ENCODE measurements around the gene SLC31A1. TPM values are rescaled to one million over a fixed set of nuclear protein-coding genes. Genes with fewer than 3 reads are reported as not detected.

The SLC31A1 gene
- total and polyA plus RNA-seq, 2 donors (not counting 1 experiment from before 2014, with no cell fraction given) = 1.1 to 3.2 TPM

GRCh38 chr9:113177251-113177650 lies 44.1 kb upstream of the SLC31A1 start:
- H3K4me2 ChIP-seq (replicated peaks; ENCODE audit: low read depth, low read length, poor library complexity, severe bottlenecking) = no peak overlapping the region
- H3K27me3 Mint-ChIP-seq = no peaks in the 10 kb centered on the region
- H3K9me3 Mint-ChIP-seq (ENCODE audit: insufficient read depth) = peaks cover 7% of the 10 kb centered on the region
- no peak overlapping the region for H3K9ac ChIP-seq (ENCODE audit: low read length)
- ATAC-seq (ENCODE audit: low read depth) (no peak), DNase-seq (no peak)
- H3K27me3 ChIP-seq (replicated peaks in 1 of 4; ENCODE audit: control extremely low read depth in 1 of 4, control insufficient read depth in 3 of 4, insufficient read depth in 4 of 4, low read length in 3 of 4) = no peaks in the 10 kb centered on the region
- WGBS (ENCODE audit: insufficient coverage) = no CpG with 5 or more reads among the region's 2 CpGs
- ChIA-PET POLR2A (no interaction called here), CTCF (no interaction called here)
- no peaks in the 10 kb centered on the region for H3K4me1 ChIP-seq (ENCODE audit: control insufficient read depth in 2 of 2, insufficient read depth in 2 of 2, low read length in 2 of 2)
- H4K20me1 ChIP-seq (ENCODE audit: control insufficient read depth, insufficient read depth, low read length, poor library complexity, severe bottlenecking) = no peaks in the 10 kb centered on the region
- TF ChIP-seq, protein P1, sequence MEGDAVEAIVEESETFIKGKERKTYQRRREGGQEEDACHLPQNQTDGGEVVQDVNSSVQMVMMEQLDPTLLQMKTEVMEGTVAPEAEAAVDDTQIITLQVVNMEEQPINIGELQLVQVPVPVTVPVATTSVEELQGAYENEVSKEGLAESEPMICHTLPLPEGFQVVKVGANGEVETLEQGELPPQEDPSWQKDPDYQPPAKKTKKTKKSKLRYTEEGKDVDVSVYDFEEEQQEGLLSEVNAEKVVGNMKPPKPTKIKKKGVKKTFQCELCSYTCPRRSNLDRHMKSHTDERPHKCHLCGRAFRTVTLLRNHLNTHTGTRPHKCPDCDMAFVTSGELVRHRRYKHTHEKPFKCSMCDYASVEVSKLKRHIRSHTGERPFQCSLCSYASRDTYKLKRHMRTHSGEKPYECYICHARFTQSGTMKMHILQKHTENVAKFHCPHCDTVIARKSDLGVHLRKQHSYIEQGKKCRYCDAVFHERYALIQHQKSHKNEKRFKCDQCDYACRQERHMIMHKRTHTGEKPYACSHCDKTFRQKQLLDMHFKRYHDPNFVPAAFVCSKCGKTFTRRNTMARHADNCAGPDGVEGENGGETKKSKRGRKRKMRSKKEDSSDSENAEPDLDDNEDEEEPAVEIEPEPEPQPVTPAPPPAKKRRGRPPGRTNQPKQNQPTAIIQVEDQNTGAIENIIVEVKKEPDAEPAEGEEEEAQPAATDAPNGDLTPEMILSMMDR (IDR thresholded peaks at IDR 0.05) = no peak
- TF ChIP-seq EZH2 (IDR thresholded peaks at IDR 0.05; ENCODE audit: borderline replicate concordance, insufficient read depth, low read depth, low read length, poor library complexity, severe bottlenecking) = no peak
- peaks cover 0 to 2% (median 2%) of the 10 kb centered on the region in 3 donors for H3K9me3 ChIP-seq (ENCODE audit: control extremely low read depth in 1 of 3, control insufficient read depth in 2 of 3, insufficient read depth in 1 of 3, low read length in 2 of 3)
- no peaks in the 10 kb centered on the region for H3K4me1 Mint-ChIP-seq
- H3K4me3 Mint-ChIP-seq = no peak overlapping the region
- no peaks in the 10 kb centered on the region for H3K79me2 ChIP-seq (ENCODE audit: control insufficient read depth, insufficient read depth, low read length)
- H3K36me3 ChIP-seq (replicated peaks in 1 of 2; ENCODE audit: control extremely low read depth in 1 of 2, control insufficient read depth in 1 of 2, extremely low read depth in 1 of 2, insufficient read depth in 2 of 2, low read length in 1 of 2) = peaks cover 24 to 72% of the 10 kb centered on the region in 2 experiments
- H3K27ac ChIP-seq (ENCODE audit: low read length in 2 of 2) = no peak overlapping the region
- no peak overlapping the region for H3K27ac Mint-ChIP-seq
- intact Hi-C loops (cut with micrococcal nuclease) = no loop called here
- no peak overlapping the region for H3K4me3 ChIP-seq (ENCODE audit: control extremely low read depth in 1 of 5, extremely low read depth in 1 of 5, insufficient read depth in 1 of 5, low read depth in 2 of 5, low read length in 4 of 5)
- no peak overlapping the region for H2AFZ ChIP-seq (ENCODE audit: insufficient read depth, low read depth, low read length, poor library complexity, severe bottlenecking)

DNA sequence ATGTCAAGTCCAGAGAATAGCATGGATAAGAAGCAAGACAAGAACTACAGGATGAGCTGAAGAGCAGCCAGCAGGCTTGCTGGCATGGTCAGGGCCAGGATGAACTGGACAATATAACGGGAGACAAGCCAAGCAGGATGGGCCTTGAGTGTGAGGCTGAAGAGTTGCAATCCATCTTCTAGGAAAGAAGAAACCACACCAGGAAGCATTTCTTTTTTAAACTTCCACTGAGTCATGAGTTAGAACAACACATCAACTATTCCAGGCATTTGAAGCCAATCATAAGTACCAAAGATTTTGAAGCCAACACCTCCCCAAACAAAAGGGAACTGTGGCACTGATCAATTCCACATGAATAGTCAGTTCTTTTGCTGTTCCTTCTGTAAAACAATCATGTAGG lies 43.3 kb upstream of the SLC31A1 start:
- 100% methylated on average over 1 of the region's 1 CpG for WGBS (ENCODE audit: insufficient coverage)
- Mint-ChIP-seq H3K4me3 (no peak overlapping the region), H3K9me3 (ENCODE audit: insufficient read depth) (no peaks in the 10 kb centered on the region), H3K4me1 (no peaks in the 10 kb centered on the region), H3K27me3 (no peaks in the 10 kb centered on the region), H3K27ac (no peak overlapping the region)
- H3K36me3 ChIP-seq (replicated peaks in 1 of 2; ENCODE audit: control extremely low read depth in 1 of 2, control insufficient read depth in 1 of 2, extremely low read depth in 1 of 2, insufficient read depth in 2 of 2, low read length in 1 of 2) = peaks cover 26 to 71% of the 10 kb centered on the region in 2 experiments
- no peak overlapping the region for H2AFZ ChIP-seq (ENCODE audit: insufficient read depth, low read depth, low read length, poor library complexity, severe bottlenecking)
- no peaks in the 10 kb centered on the region for H3K27me3 ChIP-seq (replicated peaks in 1 of 4; ENCODE audit: control extremely low read depth in 1 of 4, control insufficient read depth in 3 of 4, insufficient read depth in 4 of 4, low read length in 3 of 4)
- no peaks in the 10 kb centered on the region for H4K20me1 ChIP-seq (ENCODE audit: control insufficient read depth, insufficient read depth, low read length, poor library complexity, severe bottlenecking)
- TF ChIP-seq, protein P1 (IDR thresholded peaks at IDR 0.05) = no peak
- TF ChIP-seq EZH2 (IDR thresholded peaks at IDR 0.05; ENCODE audit: borderline replicate concordance, insufficient read depth, low read depth, low read length, poor library complexity, severe bottlenecking) = no peak
- ATAC-seq (ENCODE audit: low read depth) = no peak
- no peak overlapping the region for H3K4me2 ChIP-seq (replicated peaks; ENCODE audit: low read depth, low read length, poor library complexity, severe bottlenecking)
- no peaks in the 10 kb centered on the region for H3K9me3 ChIP-seq (ENCODE audit: control extremely low read depth in 1 of 3, control insufficient read depth in 2 of 3, insufficient read depth in 1 of 3, low read length in 2 of 3)
- intact Hi-C loops (cut with micrococcal nuclease) = no loop called here
- CTCF ChIA-PET = no interaction called here
- no peaks in the 10 kb centered on the region for H3K79me2 ChIP-seq (ENCODE audit: control insufficient read depth, insufficient read depth, low read length)
- POLR2A ChIA-PET = no interaction called here
- H3K9ac ChIP-seq (ENCODE audit: low read length) = no peak overlapping the region
- DNase-seq = no peak
- no peak overlapping the region for H3K27ac ChIP-seq (ENCODE audit: low read length in 2 of 2)
- H3K4me1 ChIP-seq (ENCODE audit: control insufficient read depth in 2 of 2, insufficient read depth in 2 of 2, low read length in 2 of 2) = no peaks in the 10 kb centered on the region
- no peak overlapping the region for H3K4me3 ChIP-seq (ENCODE audit: control extremely low read depth in 1 of 5, extremely low read depth in 1 of 5, insufficient read depth in 1 of 5, low read depth in 2 of 5, low read length in 4 of 5)

All from B cell (primary cell).